AG04449 (cell line): ENCODE results near the gene IFT57.

Source experiments
- CTCF ChIA-PET: fragments of 350-600 bp; formaldehyde crosslinking; extraction: SDS; loops from one replicate; lab custom pipeline; 2021; ENCODE audit warnings: antibody characterized with exemption; lab: Yijun Ruan, JAX
- POLR2A ChIA-PET: fragments of 400-600, 350-600 bp; formaldehyde crosslinking; extraction: SDS; loops from one replicate; lab custom pipeline; 2020; ENCODE audit warnings: antibody characterized with exemption, inconsistent platforms; lab: Yijun Ruan, JAX
- DNase-seq: peaks from one replicate; pipeline ENCODE4 v3.0.0-alpha.2; 2010; ENCODE audit warnings: low read depth, low spot score
- H3K4me3 ChIP-seq: 2 replicates; pipeline ENCODE4 v1.5.1; 2011; ENCODE audit warnings: low read depth, mild to moderate bottlenecking, control low read depth, low read length
- CTCF ChIP-seq: IDR thresholded peaks from one replicate; pipeline ENCODE4 v1.5.1; 2011; ENCODE audit warnings: mild to moderate bottlenecking, moderate library complexity, low read length, control low read depth, inconsistent platforms; ENCODE audit not compliant: insufficient read depth; ENCODE audit errors: missing control alignments

Gene IFT57

GRCh38 chr3:108122276-108122675, 99.9 kb downstream of the IFT57 start:
- H3K4me3 ChIP-seq = no peak overlapping the region
- ChIA-PET POLR2A (interaction anchor here (1.1 kb wide), 1 partner anchor 33 kb away, joined by 3 read pairs; no protein-coding TSS in a partner anchor), CTCF (interaction anchor here (1.0 to 1.6 kb wide), 2 partner anchors 31 to 33 kb away, joined by 4 read pairs; no protein-coding TSS in a partner anchor)
- DNase-seq = no peak
- TF ChIP-seq CTCF = no peak

GRCh38 chr3:108119398-108120104, 102.7 kb downstream of the IFT57 start:
- ChIA-PET CTCF (no interaction called here), POLR2A (no interaction called here)
- TF ChIP-seq CTCF = no peak
- DNase-seq = no peak
- no peak overlapping the region for H3K4me3 ChIP-seq

GRCh38 chr3:108118038-108118768, 104.0 kb downstream of the IFT57 start:
- DNase-seq = no peak
- CTCF ChIA-PET = no interaction called here
- H3K4me3 ChIP-seq = no peak overlapping the region
- no peak for TF ChIP-seq CTCF
- POLR2A ChIA-PET = no interaction called here

GRCh38 chr3:108117241-108117775, 104.9 kb downstream of the IFT57 start:
- ChIA-PET POLR2A (no interaction called here), CTCF (no interaction called here)
- DNase-seq = no peak
- no peak overlapping the region for H3K4me3 ChIP-seq
- no peak for TF ChIP-seq CTCF

GRCh38 chr3:108114423-108115065, 107.7 kb downstream of the IFT57 start:
- no peak overlapping the region for H3K4me3 ChIP-seq
- DNase-seq = no peak
- ChIA-PET CTCF (interaction anchor here (1.2 kb wide), 1 partner anchor 12 kb away, joined by 3 read pairs; no protein-coding TSS in a partner anchor), POLR2A (no interaction called here)
- no peak for TF ChIP-seq CTCF
